GM04504 (cell line): ENCODE measurements around the gene TBC1D22B.
"Not testable (repeated sequence)": the region's sequence is repeated elsewhere in the genome, so short reads cannot be mapped to it uniquely, and the experiment has no call there.

Experiments used
- DNase-seq: peaks from one replicate; pipeline ENCODE4 v3.0.0-alpha.2; 2012; ENCODE audit warnings: low read depth

TBC1D22B gene

DNA sequence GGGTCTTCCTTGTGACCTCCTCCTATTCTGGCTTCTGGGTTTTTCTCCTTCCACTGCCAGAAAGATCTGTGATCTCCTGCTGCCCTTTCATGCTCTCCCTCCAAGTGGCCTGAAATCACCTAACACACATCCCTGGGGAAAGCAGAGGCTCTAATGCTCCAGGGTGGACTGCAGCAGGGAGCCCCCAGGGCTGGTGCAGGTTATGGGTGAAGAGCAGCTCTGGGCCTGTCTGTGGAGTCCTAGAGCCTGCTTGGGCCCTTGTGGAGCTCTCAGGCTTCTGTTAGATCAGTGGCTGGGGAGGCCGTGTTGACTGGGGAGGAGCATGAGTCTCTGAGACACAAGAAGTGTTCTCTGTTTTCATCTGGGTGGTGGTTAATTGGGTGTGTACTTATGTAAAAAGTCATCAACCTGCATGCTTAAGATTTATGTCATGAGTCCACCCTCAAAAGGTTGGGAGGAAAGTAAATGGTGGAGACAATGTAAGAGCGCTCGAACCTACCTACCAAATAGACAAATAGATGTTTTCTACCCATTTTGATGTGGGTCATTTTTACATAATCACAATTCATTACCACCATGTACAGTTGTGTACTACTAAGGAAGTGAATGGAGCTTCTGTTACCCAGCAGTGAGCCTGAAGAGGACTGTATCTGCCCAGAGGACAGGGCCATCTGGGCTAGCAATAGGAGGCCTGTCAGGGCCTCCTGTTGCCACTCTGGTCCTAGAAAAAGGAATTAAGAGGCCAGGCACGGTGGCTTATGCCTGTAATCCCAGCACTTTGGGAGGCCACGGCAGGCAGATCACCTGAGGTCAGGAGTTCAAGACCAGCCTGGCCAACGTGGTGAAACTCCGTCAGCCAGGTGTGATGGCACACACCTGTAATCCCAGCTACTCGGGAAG is 64.2 kb downstream of the TBC1D22B start:
- no peak for DNase-seq

DNA sequence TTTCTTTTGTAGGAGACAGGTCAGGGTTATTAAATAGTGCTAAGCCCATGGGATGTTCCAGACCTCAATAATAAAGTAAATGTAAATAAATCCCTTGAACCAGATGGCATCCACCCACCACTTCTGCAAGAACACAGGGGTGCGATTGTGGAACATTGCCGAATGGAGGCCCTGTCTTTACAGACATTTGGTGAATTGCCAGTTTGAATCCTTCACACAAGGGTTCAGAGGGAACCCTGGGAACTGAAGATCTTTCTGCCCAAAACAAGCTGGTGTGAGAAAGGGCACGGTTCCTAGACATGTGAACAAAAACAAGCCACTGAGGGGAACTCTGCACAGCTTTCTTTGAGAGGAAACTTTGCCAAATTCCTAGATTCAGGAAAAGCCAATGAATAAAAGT is 66.0 kb downstream of the TBC1D22B start:
- DNase-seq = no peak

DNA sequence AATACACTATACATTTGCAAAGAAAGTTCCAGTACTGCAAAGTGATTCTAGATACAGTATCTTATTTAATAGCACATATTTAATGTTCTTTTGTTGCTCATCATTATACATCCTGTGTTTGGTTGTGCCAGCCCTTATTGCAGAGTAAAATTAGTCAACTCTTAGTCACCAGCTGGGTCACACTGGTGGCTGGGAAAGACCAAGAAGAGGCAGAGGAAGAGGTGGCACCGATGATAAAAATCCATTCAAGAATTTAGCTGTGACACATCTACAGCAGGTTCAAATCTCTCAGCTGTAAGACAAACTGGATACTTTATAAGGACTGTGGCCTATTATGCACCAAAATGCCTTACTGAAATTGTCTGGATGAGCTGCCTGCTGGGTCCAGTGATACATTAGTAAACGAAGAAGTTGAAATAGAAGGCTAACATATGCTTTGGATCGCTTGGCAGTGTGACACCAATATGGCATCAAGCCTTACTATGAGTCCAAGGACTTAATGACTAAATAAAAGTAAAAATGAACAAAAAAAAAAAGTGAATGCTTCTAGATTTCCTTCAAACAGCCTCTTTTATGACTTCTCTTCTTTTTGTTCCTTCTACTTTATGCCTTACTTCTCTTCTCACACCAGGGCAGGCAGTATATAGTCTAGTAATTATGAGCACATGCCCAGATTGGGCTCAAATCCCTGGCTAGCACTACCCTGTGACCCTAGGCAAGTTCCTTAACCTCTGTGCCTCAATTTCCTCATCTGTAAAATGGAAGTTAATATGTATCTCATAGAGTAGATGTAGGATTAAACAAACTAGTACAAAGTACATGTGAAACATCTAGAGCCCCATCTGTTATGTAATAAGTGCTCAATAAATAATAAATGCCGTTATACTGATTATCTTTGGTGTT is 66.8 kb downstream of the TBC1D22B start:
- DNase-seq = no peak

DNA sequence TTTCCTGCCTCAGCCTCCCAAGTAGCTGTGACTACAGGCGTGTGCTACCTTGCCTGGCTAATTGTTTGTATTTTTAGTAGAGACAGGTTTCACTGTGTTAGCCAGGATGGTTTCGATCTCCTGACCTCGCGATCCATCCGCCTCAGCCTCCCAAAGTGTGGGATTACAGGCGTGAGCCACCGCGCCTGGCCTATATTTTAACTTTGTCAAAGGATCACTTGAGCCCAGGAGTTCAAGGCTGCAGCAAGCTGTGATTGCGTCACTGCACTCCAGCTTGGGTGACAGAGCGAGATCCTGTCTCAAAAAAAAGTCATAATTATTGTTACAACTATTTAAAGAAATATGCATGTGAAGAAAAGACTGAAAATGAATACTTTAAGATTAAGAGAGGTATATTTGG is 72.8 kb downstream of the TBC1D22B start:
- not testable (repeated sequence) for DNase-seq

DNA sequence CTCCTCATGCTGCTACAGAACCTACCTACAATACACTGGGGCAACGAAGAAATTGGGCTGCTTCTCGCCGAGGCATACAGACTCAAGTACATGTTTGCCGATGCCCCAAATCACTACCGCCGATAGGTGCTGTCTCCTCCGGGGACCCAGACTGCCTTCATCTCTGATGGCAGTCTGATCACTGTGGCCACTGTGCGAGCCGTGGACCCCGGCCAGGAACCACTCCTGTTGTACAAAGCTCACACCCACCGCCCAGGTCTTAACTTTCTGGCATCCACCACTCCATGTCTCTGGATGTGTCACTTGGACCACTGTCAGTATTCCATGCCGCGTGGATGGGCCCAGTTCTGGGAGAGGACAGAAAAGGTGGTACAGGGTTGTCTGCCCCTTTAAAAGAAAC is 73.5 kb downstream of the TBC1D22B start:
- no peak for DNase-seq

DNA sequence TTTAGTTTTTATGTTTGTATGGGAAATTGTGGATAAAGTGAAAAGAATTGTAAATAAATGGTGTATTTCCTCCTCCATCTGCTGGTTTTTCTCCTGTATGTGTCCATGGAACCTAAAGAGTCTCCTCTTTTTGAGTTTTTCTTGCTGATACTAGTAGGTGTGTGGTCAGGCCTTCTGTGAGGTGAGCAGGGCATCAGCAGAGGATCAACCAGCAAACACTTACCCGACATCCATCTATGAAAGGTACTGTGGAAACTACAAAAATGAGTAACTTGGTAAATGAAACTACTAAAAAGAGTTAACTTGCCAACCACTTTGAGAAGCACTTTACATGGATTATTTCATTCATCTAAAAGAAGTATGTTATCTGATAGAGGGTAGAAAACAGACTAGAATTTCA is 75.3 kb downstream of the TBC1D22B start:
- DNase-seq = no peak

DNA sequence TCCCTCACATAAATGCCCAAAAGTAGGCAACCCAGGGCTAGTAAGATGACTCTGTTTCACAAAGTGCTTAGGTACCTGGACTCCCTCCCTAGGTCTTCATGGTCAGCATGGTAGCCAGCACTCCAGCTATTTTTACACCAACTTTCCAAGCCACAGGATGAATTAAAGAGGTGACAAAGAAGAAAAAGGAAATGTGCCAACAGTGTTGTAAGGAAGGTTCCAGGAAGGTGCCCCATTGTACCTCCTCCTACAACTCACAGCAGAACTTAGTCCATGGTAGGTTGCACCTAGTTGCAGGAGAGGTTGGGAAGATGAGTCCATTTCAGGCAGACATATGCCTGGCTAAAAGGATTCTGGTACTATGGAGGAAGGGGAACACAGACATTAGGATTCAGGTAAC is 76.5 kb downstream of the TBC1D22B start:
- DNase-seq = no peak

DNA sequence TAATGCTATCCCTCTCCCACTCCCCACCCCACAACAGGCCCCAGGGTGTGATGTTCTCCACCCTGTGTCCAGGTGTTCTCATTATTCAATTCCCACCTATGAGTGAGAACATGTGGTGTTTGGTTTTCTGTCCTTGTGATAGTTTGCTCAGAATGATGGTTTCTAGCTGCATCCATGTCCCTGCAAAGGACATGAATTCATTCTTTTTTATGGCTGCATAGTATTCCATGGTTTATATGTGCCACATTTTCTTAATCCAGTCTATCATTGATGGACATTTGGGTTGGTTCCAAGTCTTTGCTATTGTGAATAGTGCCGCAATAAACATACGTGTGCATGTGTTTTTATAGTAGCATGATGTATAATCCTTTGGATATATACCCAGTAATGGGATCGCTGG is 80.7 kb downstream of the TBC1D22B start:
- not testable (repeated sequence) for DNase-seq

DNA sequence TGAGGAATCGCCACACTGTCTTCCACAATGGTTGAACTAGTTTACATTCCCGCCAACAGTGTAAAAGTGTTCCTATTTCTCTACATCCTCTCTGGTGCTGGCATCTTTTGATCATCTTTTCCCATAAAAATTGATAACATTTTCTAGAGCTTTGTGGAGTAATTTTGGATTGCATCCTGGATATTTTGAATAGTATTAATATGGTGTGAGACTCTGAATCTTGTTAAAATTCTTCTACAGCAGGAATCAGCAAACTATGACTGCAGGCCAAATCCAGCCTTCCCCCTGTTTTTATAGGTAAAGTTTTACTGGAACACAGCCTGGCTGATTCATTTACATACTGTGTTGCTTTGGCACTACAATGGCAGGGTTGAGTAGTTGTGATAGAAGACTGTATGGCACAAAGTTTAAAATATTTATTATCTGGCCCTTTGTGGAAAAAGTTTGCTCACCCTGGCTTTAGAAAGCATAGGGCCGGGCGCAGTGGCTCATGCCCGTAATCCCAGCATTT is 81.2 kb downstream of the TBC1D22B start:
- DNase-seq = no peak

DNA sequence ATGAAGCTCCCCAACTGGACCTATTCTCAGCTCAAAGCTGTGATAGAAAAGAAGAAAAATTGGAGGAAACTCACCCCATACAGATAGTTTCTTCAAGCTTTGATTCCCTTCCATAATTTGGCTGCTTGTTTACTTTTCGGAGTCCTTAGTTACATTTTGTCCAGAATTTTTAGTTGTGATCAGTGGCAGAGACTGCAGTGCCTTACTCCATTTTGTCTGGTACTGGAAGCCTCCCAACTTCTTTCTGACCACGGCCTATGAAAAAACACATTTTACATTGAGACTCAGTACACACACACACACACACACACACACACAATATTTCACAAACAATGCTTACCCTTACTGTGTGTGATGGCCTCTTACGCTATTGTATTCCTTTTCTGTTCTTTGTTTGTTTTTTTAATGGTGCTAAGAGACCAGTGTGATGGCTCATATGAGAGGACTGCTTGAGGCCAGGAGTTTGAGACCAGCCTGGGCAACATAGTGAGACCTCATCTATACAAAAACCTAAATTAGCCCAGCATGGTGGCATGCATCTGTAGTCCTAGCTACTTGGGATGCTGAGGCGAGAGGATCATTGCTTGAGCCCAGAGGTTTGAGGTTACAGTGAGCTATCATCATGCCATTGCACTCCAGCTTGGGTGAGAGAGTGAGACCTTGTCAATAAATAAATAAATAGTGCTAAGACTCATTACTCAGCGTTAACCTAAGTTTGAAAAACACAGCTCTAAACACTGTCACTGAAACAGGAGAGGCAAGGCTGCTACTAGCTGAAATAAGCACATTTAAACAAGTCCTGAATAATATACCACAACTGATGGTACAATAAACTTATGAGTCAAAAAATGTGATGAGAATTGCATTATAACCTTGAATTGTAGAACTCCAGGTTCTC is 82.4 kb downstream of the TBC1D22B start:
- no peak for DNase-seq

DNA sequence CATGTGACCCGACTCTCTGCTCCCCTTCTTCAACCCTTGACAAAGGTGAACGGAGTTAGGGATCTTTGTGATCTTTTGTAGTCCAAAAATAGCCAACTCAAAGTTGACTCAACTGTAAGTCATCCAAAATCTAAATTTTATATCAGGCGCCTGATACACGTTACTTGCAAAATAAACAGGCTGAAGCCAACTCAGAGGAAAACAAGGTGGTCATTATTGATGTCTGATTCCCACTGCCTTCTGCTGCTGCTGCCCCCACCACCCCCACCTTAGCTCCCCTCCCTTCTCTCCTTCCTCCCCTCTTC is 83.0 kb downstream of the TBC1D22B start:
- DNase-seq = no peak

DNA sequence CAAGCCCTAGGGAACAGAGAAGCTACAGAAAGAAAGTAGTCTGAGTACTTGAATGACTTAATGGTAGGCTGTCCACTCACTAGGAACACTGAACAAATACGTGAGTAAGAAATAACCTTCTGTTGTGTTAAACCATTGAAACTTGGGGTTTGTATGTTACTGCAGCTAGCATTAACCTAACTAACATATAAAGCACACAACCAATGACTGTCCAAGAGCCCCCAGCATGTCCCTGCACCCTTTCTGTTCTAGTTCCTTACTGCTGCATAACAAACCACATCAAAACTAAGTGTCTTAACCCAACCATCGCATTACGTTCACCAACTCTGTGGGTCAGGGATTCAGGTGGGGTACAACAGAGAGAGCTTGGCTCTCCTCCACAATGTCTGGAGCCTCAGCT is 85.7 kb downstream of the TBC1D22B start:
- DNase-seq = no peak

DNA sequence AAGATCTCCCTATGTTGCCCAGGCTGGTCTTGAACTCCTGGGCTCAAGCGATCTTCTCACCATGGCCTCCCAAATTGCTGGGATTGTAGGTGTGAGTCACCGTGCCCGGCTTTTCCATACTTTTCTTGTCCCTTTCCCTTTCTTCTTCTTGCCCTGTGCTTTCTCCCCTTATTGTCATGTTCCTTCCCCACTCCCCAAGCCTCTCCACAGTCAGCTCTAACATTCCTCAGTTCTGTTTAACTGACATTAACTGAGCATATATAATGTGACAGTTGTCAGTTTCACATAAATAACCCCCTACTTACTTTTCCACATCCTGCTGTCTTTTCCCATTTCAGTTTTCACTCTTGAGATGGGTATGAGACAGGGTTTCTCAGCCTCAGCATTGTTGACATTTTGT is 86.7 kb downstream of the TBC1D22B start:
- no peak for DNase-seq

DNA sequence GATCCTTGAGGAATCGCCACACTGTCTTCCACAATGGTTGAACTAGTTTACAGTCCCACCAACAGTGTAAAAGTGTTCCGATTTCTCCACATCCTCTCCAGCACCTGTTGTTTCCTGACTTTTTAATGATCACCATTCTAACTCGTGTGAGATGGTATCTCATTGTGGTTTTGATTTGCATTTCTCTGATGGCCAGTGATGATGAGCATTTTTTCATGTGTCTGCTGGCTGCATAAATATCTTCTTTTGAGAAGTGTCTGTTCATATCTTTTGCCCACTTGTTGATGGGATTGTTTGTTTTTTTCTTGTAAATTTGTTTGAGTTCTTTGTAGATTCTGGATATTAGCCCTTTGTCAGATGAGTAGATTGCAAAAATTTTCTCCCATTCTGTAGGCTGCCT is 88.2 kb downstream of the TBC1D22B start:
- not testable (repeated sequence) for DNase-seq

DNA sequence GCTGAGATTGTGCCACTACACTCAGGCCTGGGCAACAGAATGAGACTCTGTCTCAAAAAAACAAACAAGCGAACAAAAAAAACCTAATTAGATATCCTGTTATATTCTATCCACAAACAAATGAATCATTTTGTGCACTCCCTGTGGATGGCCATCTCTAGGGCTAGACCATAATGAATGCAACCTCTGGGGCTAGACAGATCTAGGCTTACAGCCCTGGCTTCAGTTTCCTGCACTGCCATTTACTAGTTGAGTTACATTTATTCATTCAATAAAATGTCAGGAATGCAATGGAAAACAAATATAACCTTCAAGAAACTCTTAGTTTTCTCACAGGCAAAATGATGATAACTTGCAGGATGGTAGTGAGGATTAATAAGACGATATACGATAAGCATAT is 89.6 kb downstream of the TBC1D22B start:
- DNase-seq = no peak

DNA sequence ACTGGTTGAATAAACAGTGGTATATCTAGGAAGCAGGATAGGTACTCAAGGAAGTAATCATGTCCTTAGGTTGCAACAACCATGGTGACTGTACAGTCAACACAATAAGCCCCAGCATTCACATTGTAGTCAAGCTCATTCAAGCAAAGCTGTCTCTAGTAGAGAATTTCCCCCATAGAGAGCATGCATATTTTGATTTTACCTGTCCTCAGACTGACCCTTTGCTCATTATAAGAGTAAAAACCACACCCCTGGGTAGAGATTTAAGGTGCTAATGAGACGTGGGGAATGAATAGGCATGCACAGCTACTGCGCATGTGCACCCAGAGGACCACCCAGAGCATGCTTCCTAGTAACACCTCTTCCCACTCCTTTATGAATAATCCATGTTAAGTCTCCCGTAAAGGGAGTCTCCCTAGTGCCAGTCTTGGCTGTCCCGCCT is 90.1 kb downstream of the TBC1D22B start:
- DNase-seq = no peak

DNA sequence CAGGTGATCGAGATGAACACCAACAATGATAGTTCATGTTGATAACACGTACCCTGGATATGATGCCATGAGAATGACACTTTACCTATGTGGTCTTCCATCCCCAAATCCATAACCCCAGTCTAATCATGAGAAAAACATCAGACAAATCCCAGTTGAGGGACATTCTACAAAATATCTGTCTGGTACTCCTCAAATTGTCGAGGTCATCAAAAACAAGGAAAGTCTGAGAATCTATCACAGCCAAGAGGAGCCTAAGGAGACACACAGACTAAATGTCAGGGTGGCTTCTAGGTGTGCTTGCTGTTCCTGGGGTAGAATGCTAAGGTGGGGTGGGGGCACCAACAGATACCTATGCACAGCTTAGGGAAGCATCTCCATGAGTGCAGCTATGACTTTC is 93.5 kb downstream of the TBC1D22B start:
- no peak for DNase-seq

DNA sequence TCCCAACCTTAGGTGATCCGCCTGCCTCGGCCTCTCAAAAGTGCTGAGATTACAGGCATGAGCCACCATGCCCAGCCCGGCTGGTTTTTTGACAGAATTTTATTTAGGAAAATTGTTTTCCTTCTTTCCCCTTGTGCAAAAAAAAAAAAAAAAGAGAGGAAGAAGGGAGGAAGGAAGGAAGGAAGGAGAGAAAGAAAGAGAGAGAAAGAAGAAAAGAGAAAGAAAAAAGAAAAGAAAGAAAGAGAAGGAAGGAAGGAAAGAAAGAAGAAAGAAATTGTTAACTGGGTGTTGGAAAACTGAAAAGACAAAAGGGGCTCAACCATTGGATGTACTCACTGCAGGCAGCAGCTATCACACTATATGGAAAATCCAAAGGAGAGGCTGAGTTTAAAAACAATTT is 94.8 kb downstream of the TBC1D22B start:
- DNase-seq = no peak

DNA sequence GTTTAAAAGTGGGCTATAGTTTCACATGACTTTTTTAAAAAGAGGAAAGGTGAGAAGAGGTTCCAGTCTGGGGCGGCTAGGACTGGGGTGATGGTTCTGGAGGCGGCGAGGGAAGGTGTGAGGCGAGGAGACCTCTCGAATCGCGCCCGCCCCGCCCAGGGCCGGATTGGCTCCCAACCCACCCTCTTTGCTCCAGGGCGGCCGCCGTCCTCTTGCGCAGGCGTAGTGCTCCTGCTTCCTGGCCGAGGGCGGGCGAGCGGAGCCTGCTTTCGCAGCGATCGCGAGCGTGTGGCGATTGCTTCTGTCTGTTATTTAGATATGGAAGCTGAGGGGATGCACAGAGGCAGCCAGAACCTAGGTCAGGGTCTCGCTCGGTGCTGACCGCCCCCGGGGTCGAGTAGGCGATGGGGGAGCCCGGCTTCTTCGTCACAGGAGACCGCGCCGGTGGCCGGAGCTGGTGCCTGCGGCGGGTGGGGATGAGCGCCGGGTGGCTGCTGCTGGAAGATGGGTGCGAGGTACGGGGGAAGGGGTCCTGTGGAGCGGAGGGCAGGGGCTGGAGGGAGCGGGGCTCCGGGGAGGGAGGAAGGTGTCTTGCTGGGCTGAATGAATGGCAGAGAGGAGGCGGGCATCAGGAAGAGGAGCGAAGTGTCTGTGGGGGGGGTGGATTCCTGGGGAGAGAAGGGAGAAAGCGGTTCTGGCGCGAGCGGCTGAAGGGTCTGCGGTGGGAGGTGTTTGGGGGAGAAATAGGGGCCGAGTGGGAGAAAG is 96.4 kb downstream of the TBC1D22B start, which contains the start of gene RNF8:
TSS of gene RNF8 (plus strand) at position 223 of the 765 bp plus-strand sequence. CDS start at position 405, 182 bp downstream.
- peak; percentile 62 for DNase-seq

DNA sequence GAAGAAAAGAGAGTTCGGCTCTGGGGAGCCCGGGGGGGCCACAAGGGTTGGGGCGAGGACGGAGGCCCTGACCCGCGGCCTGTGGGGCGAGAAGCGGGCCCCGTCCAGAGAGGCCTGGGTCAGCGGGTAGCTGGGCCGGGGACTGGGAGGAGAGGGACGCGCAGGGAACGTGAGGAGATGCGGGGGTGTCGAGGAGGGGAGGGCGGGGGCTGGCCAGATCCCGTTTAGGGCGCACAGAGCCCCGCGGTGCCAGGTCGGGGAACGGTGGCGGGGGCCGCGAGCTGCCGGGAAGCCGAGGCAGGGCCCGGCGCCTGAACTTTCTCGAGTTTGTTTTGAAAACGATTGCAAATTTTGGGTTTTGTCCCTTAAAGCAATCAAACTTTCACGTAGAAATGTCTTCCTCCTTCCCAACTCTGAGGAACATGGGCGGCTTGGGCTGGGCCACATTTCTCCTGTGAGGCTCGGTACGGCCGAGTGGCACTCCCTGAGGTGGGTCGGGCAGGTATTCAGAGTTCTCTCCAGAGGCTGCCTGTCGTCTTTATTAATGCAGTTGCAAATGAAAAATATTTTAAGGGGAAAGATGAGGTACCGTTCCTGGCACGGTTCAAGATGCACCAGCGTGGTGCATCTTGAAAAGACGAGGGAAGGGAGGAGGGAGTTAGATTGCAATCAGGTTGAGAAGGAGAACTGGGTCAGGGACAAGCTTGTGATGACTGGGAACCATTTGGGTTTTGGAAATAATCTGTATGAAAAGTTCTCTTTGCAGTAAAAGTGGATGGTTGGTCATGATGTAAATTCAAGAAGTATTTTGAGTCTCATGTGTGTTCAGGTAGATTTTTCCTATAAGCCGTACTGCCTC is 97.2 kb downstream of the TBC1D22B start:
- DNase-seq = no peak
